T-helper 2 cell treated with Interferon-gamma antibody and Interleukin-4, amounts not matched to agents 5 μg/mL and 100 μg/mL, for 36 hours (primary cell): ENCODE measurements around the gene PHLDB1.

Experiments
- DNase-seq: peaks from one replicate; pipeline ENCODE4 v3.0.0; 2021; ENCODE audit warnings: low spot score
- H3K27ac Mint-ChIP-seq: one replicate; pipeline ENCODE4 v1.8.0; 2021; ENCODE audit warnings: mild to moderate bottlenecking, mixed read lengths
- H3K27me3 Mint-ChIP-seq: one replicate; pipeline ENCODE4 v1.8.0; 2021; ENCODE audit warnings: low read depth, mixed read lengths
- H3K36me3 Mint-ChIP-seq: one replicate; pipeline ENCODE4 v1.8.0; 2021; ENCODE audit warnings: low read depth, mixed read lengths
- H3K4me1 Mint-ChIP-seq: one replicate; pipeline ENCODE4 v1.8.0; 2021; ENCODE audit warnings: low read depth, mixed read lengths
- H3K4me3 Mint-ChIP-seq: one replicate; pipeline ENCODE4 v1.8.0; 2022; ENCODE audit warnings: mild to moderate bottlenecking, moderate library complexity, mixed read lengths
- H3K9me3 Mint-ChIP-seq: one replicate; pipeline ENCODE4 v1.8.0; 2021; ENCODE audit warnings: mixed read lengths

Gene PHLDB1

DNA sequence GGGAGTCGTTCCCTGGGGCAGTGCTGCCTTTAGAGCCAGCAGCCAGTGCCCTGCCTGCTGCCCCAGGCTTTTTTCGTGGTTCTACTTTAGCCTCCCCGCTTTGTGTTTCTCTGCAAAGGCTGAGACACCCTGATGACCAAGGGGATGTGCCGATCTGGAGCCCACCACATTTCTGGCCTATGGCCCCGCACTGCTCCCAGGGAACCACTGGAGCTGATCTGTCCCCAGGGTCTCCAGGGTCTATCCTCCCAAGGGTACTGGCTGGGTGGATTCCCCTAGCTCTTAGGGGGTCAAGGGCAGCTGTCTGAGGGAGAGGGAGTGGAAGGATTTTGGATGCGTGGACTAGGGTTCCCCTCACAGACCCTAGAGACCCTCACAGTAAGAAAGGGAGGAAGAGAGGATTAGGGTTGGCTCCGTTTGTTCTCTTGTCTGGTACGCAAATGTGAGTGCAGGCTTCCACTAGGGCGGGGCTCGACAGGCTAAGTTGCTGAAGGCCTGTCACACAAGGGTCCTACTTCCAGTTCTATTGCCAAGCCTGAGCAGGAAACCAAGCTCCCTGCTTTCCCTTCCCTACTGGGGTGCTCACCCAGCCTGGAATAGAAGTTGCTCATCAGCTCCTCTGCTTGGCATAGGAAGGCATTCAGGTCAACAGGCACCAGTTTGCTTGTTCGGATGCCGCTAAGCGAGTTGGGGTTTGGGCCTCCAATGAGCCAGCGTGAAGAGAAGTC is 52.7 kb downstream of the PHLDB1 start:
- no peak overlapping the region for H3K27ac Mint-ChIP-seq
- no peak overlapping the region for H3K4me3 Mint-ChIP-seq
- H3K9me3 Mint-ChIP-seq, result no peaks in the 10 kb centered on the region
- no peaks in the 10 kb centered on the region for H3K27me3 Mint-ChIP-seq
- DNase-seq, result no peak
- peaks cover 3% of the 10 kb centered on the region for H3K4me1 Mint-ChIP-seq
- no peaks in the 10 kb centered on the region for H3K36me3 Mint-ChIP-seq

DNA sequence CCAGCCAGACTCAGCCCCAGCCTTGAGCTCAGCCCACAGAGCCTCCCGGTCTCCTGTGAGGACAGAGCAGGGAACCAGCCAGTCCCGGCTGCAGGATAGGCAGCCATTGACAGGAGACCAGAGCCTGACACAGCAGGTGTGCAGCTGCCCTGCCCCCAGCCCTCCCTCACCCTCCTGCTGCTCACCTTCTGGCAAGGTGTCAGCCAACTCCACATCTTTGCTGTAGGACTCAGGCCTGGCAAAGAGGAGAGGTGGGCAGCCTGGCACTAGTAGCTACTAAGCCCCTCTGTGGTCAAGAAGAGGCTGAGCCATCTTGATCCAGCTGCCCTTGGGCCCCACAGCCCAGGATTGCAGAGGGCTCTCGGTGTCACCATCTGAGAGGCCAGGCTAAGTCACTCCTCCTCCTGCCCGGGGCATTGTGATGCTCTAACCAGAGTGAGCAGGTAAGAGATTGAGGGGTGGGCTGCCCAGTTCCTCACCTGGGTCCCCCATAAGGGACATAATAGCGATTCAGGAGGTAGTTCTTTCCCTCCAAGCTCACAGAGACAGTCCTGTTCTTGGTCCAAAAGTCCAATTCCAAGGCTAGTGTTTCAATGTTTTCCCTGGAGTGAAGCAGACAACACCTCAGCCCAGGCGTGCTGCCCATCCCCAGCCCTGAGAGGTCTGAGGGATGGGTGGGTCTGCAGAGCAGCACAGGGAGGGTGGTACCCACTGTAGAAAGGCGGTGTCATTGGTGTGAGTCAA is 53.4 kb downstream of the PHLDB1 start:
- Mint-ChIP-seq H3K4me3 (no peak overlapping the region), H3K4me1 (peaks cover 3% of the 10 kb centered on the region), H3K27me3 (no peaks in the 10 kb centered on the region), H3K9me3 (no peaks in the 10 kb centered on the region), H3K36me3 (no peaks in the 10 kb centered on the region), H3K27ac (no peak overlapping the region)
- no peak for DNase-seq

DNA sequence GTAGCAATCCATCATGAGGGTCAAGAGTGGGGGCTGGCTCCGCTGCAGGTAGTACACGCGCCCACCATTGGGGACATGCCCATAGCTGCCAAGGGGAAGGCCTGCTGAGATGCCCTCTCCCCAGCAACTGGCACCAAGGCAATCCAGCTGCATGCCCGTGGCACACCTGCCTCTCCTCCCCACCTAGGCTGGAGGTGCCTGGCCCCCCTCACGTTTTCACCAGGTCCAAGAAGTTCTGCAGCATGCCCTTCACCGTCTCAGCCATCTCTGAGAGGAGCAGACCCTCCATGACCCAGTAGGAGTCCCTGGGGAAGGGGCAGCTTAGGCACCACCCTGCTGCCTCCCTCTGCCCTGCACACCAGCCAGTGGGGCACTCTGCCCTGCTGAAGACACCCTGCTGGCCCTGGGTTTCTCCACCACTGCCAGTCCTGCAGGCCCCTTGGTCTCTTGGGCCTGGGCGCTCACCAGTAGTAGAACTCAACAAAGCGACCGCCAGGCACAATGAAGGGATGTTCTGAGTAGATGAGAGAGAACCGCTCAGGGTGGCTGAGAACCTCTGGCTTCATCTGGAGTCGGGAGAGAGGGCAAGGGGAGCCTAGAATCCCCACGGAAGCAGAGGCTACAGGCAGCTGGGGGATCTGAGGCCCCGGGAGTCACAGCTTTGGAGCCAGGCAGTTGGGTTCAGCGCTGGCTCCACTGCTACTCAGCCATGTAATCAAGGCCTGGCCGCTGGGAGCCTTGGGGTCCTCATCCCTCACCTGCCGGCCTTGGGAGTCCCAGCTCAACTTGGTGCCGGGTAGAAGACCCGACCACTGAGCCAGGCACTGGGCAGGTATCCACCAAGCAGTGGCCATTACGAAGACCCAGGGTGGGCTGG is 54.2 kb downstream of the PHLDB1 start:
- Mint-ChIP-seq H3K27ac (no peak overlapping the region), H3K9me3 (no peaks in the 10 kb centered on the region), H3K27me3 (no peaks in the 10 kb centered on the region), H3K4me1 (peaks cover 3% of the 10 kb centered on the region), H3K36me3 (no peaks in the 10 kb centered on the region), H3K4me3 (no peak overlapping the region)
- no peak for DNase-seq

DNA sequence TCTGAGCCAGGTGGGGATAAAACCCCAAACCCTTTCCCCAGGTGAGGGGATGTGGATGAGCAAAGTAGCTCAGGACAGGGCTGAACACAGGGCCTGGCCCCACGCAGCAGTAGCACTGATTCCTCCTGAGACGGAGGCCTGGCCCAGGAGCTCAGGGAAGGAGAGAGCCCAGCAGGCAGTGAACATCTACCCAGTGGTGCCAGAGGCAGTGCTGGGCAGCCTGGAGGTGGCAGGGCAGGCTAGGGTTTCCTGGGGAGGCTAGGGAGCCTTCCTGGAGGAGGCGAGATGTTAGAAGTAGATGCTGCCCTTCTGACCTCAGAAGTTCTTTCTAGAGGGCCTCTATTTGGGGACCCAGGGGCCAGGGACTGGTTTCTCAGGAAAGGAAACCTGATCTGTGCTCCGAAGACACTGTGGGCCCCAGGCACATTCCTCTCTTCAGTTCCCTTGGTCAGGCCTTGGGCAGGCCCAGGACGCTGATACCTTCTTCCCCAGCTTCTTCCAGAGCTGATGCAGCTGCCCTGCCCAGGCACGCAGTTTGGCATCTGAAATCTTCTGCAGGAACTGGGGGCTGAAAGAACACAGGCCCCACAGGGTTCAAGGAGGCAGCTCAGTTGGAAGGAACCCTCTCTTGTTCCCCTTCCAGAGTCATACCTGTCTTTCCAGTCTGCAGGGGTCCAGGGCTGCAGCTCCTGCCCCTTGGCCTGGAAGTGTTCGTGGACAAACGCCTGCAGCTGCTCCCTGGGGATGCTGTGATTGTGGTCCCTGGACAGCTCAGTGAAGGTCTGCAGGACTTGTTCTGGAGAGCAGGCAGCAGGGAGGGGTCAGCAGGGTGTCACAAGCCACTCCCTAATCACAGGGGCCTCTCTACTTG is 55.2 kb downstream of the PHLDB1 start:
- peaks cover 3% of the 10 kb centered on the region for H3K4me1 Mint-ChIP-seq
- no peak for DNase-seq
- H3K9me3 Mint-ChIP-seq, result no peaks in the 10 kb centered on the region
- no peak overlapping the region for H3K27ac Mint-ChIP-seq
- no peaks in the 10 kb centered on the region for H3K27me3 Mint-ChIP-seq
- no peaks in the 10 kb centered on the region for H3K36me3 Mint-ChIP-seq
- no peak overlapping the region for H3K4me3 Mint-ChIP-seq

DNA sequence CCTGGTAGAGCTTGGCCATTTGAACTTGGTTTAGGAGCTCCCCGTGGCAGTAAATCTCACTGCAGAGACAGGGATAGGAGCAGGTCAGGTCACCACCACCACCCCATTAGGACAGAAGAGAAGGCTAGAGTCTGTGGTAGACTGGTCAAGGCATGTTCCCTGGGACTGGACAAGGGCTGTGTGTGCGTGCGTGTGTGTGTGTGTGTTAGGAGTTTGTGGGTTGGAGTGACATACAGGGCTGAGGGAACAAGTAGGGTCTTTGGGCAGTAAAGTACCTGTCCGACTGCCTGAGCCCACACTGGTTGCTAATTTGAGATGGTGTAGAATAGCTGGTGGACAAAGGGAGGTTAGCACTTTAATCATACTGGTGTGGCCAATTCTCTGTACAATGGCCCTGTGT is 56.0 kb downstream of the PHLDB1 start:
- no peaks in the 10 kb centered on the region for H3K36me3 Mint-ChIP-seq
- H3K9me3 Mint-ChIP-seq, result no peaks in the 10 kb centered on the region
- no peaks in the 10 kb centered on the region for H3K27me3 Mint-ChIP-seq
- no peak overlapping the region for H3K4me3 Mint-ChIP-seq
- H3K4me1 Mint-ChIP-seq, result peaks cover 3% of the 10 kb centered on the region
- no peak overlapping the region for H3K27ac Mint-ChIP-seq
- no peak for DNase-seq

DNA sequence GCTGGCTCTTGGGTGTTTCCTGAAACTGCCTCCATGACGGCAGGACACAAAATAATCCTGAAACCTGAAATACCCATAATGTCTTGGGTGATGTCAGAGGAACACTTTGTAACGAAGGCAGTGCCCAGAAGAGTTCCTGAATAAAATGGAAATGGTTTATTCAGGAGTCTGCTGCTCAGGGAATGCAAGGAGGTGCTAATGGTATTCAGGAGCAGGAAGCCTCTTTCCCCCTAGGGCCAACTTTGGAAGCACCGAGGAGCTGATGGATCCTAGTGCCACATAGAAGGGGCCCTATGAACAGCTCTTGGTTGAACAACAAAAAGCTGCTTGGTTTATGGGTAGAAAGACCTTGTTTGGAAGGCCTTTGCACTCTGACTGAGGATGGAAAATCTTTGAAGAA is 56.5 kb downstream of the PHLDB1 start:
- Mint-ChIP-seq H3K27me3 (no peaks in the 10 kb centered on the region), H3K36me3 (no peaks in the 10 kb centered on the region), H3K27ac (no peak overlapping the region), H3K4me3 (no peak overlapping the region), H3K4me1 (peaks cover 3% of the 10 kb centered on the region), H3K9me3 (no peaks in the 10 kb centered on the region)
- DNase-seq, result no peak

DNA sequence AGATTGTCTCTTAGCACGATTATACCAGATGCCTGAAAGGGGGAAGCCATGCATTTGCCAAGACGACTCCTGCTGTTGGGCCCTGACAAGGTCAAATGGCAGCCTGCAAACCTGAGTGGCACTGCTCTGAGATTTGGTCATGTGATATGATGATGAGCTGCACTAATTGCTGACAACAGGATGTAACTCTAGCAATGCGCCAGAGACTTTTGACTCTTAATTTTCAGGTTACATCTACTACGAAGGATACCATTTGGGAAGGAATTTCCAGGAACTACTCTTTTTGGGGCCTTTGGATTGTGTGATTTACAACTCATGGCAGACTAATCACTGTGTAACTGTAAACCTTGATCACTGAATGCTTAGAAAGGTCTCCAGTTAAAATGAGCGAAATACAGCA is 59.0 kb downstream of the PHLDB1 start:
- no peak for DNase-seq
- no peak overlapping the region for H3K27ac Mint-ChIP-seq
- H3K4me3 Mint-ChIP-seq, result no peak overlapping the region
- no peaks in the 10 kb centered on the region for H3K36me3 Mint-ChIP-seq
- H3K4me1 Mint-ChIP-seq, result no peaks in the 10 kb centered on the region
- H3K9me3 Mint-ChIP-seq, result no peaks in the 10 kb centered on the region
- H3K27me3 Mint-ChIP-seq, result peaks cover 17% of the 10 kb centered on the region

DNA sequence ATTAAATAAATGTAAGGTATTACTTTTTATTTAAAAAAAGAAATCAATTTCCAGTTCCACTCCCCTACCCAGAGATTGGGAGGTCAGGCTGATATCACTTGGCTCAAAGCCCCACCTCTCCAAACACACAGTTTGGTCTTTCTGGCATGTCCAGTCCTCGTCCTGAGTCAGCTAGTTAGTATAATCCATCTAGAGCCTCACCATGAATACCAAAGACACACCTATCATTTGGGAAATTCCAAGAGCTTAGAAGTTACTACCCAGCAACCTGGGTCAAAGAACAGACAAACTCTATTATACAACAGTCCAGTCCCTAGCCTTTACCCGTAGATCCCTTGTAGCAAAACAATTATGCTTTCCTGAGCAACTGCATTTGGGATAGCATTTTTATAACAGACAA is 62.6 kb downstream of the PHLDB1 start:
- H3K27me3 Mint-ChIP-seq, result peaks cover 24% of the 10 kb centered on the region

DNA sequence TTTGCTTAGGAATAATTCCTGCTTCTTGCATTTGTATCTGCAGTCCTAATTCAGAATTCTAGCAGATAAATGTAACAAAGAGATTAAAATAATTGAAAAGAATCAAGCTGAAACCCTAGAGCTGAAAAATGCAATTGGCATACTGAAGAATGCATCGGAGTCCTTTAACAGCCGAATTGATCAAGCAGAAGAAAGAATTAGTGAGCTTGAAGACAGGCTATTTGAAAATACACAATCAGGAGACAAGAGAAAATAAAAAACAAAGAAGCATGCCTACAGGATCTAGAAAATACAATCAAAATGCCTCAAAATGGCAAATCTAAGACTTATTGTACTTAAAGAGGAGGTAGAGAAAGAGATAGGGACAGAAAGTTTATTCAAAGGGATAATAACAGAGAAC is 63.8 kb downstream of the PHLDB1 start:
- H3K27me3 Mint-ChIP-seq, result peaks cover 24% of the 10 kb centered on the region
- no peak overlapping the region for H3K4me3 Mint-ChIP-seq
- H3K4me1 Mint-ChIP-seq, result no peaks in the 10 kb centered on the region
- no peak overlapping the region for H3K27ac Mint-ChIP-seq
- no peak for DNase-seq
- H3K36me3 Mint-ChIP-seq, result no peaks in the 10 kb centered on the region
- no peaks in the 10 kb centered on the region for H3K9me3 Mint-ChIP-seq

More for the DNA sequence above, 62.6 kb downstream of the PHLDB1 start:
- Mint-ChIP-seq H3K4me3 (no peak overlapping the region), H3K27ac (no peak overlapping the region), H3K9me3 (no peaks in the 10 kb centered on the region), H3K4me1 (no peaks in the 10 kb centered on the region), H3K36me3 (no peaks in the 10 kb centered on the region)
- no peak for DNase-seq

DNA sequence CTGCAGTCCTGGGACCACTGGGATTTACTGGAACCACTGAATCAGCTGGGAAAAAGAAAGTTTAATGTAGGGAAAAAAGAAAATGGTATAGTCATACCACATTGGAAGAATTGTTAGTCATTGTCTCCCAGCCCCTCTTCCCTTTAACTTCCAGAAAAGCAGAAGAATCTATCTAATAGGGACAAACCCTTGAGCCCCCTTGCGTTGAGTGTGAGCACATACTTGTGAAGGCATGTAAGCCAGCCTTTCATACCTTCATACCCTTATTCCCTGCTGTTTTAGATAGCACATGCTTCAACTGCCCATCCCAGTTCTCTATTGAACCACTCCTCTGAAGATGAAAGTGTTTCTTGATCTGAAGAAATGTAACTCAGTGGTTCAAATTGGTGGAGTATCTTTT is 65.4 kb downstream of the PHLDB1 start:
- Mint-ChIP-seq H3K36me3 (no peaks in the 10 kb centered on the region), H3K4me1 (no peaks in the 10 kb centered on the region), H3K9me3 (no peaks in the 10 kb centered on the region), H3K4me3 (no peak overlapping the region), H3K27ac (no peak overlapping the region), H3K27me3 (peaks cover 24% of the 10 kb centered on the region)
- DNase-seq, result no peak

DNA sequence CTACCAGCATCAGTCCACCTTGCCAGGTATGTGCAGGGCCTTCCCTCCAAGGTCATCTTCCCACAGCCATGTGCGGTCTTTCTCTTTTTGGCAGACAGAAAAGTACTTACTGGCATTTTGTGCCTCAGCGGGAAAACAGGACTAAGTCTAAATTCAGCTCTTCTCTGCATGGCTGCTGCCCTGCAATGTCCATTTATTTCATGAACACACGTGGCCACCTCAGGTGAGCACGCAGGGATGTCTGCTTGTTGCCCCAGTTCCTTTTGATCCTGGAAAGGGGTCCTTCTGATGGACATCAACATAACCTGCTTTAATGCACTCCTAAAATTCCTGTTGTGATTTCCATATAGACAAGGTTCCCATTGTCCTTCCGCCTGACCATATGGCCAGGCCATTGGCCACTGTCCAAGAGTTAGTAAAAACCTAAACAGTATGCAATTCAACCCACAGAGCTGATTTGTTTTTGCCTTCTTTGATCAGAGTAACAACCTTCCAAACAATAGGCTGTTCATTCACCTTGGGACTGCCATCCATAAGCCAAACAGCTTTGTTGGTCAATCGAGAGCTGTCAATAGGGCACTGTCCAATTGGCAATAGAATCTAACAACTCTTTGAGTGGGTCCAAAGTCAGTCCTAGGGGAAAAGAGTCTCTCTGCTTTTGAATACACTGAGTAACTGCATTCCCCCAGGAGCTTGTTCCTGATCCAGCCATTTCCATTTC is 66.1 kb downstream of the PHLDB1 start:
- H3K27me3 Mint-ChIP-seq, result peaks cover 26% of the 10 kb centered on the region
- H3K4me1 Mint-ChIP-seq, result no peaks in the 10 kb centered on the region
- no peaks in the 10 kb centered on the region for H3K36me3 Mint-ChIP-seq
- no peak overlapping the region for H3K4me3 Mint-ChIP-seq
- no peaks in the 10 kb centered on the region for H3K9me3 Mint-ChIP-seq
- DNase-seq, result no peak
- H3K27ac Mint-ChIP-seq, result no peak overlapping the region

DNA sequence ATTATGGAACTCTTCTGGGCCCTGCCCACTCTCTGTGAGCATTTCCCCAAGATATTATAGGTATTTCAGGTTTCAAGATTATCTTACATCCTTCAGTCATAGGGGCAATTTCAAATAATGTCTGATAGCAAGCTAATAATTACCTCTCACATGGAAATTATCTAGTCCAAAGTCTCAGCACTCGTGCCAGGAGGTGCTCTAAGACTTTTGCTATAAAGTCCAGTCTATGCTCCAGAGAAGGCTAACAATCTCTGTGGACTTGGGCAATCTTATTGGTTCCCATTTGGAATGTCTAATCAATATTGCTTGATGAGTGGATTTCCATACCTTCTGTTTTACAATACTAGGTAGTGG is 66.6 kb downstream of the PHLDB1 start:
- no peak overlapping the region for H3K4me3 Mint-ChIP-seq
- no peak overlapping the region for H3K27ac Mint-ChIP-seq
- no peak for DNase-seq
- H3K36me3 Mint-ChIP-seq, result no peaks in the 10 kb centered on the region
- H3K27me3 Mint-ChIP-seq, result peaks cover 26% of the 10 kb centered on the region
- no peaks in the 10 kb centered on the region for H3K9me3 Mint-ChIP-seq
- no peaks in the 10 kb centered on the region for H3K4me1 Mint-ChIP-seq

DNA sequence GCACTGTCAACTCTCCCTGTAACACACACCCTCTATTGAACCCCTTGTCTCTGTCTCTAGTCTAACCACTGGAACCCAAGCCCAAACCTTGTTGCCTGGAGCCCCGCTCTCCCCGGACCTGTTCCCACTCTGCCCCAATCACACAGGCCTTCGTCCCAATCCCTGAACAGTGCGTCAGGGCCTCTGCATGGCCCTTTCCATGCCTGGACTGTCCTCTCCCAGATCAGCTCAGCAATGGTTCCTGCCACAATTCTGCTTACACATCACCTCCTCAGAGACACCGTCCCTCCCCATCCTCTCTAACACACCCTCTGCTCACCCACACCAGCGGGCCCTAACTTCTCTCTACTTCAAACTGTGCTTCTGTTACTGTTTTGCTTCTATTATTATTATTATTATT is 70.6 kb downstream of the PHLDB1 start:
- Mint-ChIP-seq H3K27ac (no peak overlapping the region), H3K4me1 (no peaks in the 10 kb centered on the region), H3K4me3 (no peak overlapping the region), H3K9me3 (no peaks in the 10 kb centered on the region), H3K27me3 (peaks cover 16% of the 10 kb centered on the region), H3K36me3 (no peaks in the 10 kb centered on the region)
- DNase-seq, result no peak
